NCI-H446 treated with DMSO at 0.1 percent for 48 hours (cell line): ENCODE measurements around the gene BARX1.
"Not testable (repeated sequence)": the region's sequence is repeated elsewhere in the genome, so short reads cannot be mapped to it uniquely, and the experiment has no call there.

ENCODE experiments used
- DNase-seq: peaks from one replicate; lab custom pipeline; 2025; lab: John Stamatoyannopoulos, UW

BARX1 gene

GRCh38 chr9:93951655-93952118 lies 3.5 kb downstream of the BARX1 start:
- DNase-seq = no peak

- no peak for DNase-seq
These were observed 4.2 kb downstream of the BARX1 start for GRCh38 chr9:93950619-93951601.

- no peak for DNase-seq
These were observed 5.3 kb downstream of the BARX1 start for GRCh38 chr9:93949694-93950449.

- no peak for DNase-seq
These were observed 6.0 kb downstream of the BARX1 start for GRCh38 chr9:93949073-93949693.

GRCh38 chr9:93948441-93949072 lies 6.6 kb downstream of the BARX1 start:
- no peak for DNase-seq

- DNase-seq = no peak
These were observed 7.6 kb downstream of the BARX1 start for GRCh38 chr9:93947409-93948070.

GRCh38 chr9:93946338-93946712 lies 8.8 kb downstream of the BARX1 start:
- no peak for DNase-seq

- DNase-seq = no peak
These were observed 9.5 kb downstream of the BARX1 start for GRCh38 chr9:93945400-93946337.

GRCh38 chr9:93944011-93944410 lies 11.1 kb downstream of the BARX1 start:
- no peak for DNase-seq

- DNase-seq = no peak
These were observed 13.0 kb downstream of the BARX1 start for GRCh38 chr9:93942161-93942560.

GRCh38 chr9:93941493-93941892 lies 13.7 kb downstream of the BARX1 start:
- DNase-seq = no peak

- no peak for DNase-seq
These were observed 14.2 kb downstream of the BARX1 start for GRCh38 chr9:93940951-93941350.

- DNase-seq = not testable (repeated sequence)
These were observed 15.6 kb downstream of the BARX1 start for GRCh38 chr9:93939589-93939988.

GRCh38 chr9:93937193-93937592 lies 18.0 kb downstream of the BARX1 start:
- DNase-seq = no peak

- DNase-seq = no peak
These were observed 23.2 kb downstream of the BARX1 start for GRCh38 chr9:93931905-93932304.

- no peak for DNase-seq
These were observed 25.1 kb downstream of the BARX1 start for GRCh38 chr9:93930070-93930469.

- no peak for DNase-seq
These were observed 25.9 kb downstream of the BARX1 start for GRCh38 chr9:93929231-93929630.

GRCh38 chr9:93922535-93922934 lies 32.6 kb downstream of the BARX1 start:
- DNase-seq = no peak

GRCh38 chr9:93920131-93920800 lies 34.9 kb downstream of the BARX1 start:
- no peak for DNase-seq

- DNase-seq = no peak
These were observed 37.1 kb downstream of the BARX1 start for GRCh38 chr9:93918061-93918460.
